Keratinocyte (primary cell): Measurements from ENCODE around the gene S100A11.

Experiments
- CTCF ChIP-seq, 3 experiments: IDR thresholded peaks in 1 of 3; conservative IDR thresholded peaks in 1 of 3; optimal IDR thresholded peaks in 1 of 3; 2 replicates in 2 of 3; 3 replicates in 1 of 3; pipeline versions ENCODE3 to v1.5.1; 2011; ENCODE audit warnings: low read length in 3 of 3, mild to moderate bottlenecking in 3 of 3, moderate library complexity in 2 of 3, control low read depth in 1 of 3, inconsistent platforms in 1 of 3; ENCODE audit not compliant: insufficient read depth in 2 of 3; ENCODE audit errors: extremely low read depth in 1 of 3
- EZH2 ChIP-seq: IDR thresholded peaks from one replicate; pipeline ENCODE4 v1.6.1; 2012; ENCODE audit warnings: inconsistent platforms, mild to moderate bottlenecking, low read length, moderate library complexity

DNA sequence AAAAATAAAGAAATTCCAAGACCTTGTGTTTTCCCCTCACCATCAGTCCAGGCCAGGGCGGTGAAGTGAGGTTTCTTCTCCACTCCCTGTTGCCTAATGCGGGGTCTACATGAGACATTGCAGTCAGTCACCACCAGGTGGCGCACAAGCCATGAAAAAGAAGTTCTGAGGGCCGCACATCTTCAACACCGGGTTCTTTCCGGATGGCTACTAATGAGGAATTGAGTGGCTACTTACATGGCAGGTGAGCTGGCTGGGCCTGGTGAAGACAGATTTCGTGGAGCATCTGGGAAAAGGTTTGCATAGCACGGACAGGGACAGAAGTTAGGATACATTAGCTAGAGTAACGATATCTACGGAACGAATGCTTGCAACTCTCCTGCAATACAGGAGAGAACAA lies 15.8 kb upstream of the S100A11 start:
- TF ChIP-seq EZH2 = no peak
- TF ChIP-seq CTCF (optimal IDR thresholded peaks at IDR 0.05 in 1 of 3, IDR thresholded peaks at IDR 0.05 in 1 of 3, conservative IDR thresholded peaks at IDR 0.05 in 1 of 3; ENCODE audit: extremely low read depth in 1 of 3, insufficient read depth in 2 of 3, low read length in 3 of 3) = peak; percentile 74 to 90 (median 88)
